ENCODE data around the gene FDXACB1. TPM values are rescaled to one million over a fixed set of nuclear protein-coding genes. Genes with fewer than 3 reads are reported as not detected.

The FDXACB1 gene
- total RNA-seq, 1 donor = 3.7 TPM

DNA sequence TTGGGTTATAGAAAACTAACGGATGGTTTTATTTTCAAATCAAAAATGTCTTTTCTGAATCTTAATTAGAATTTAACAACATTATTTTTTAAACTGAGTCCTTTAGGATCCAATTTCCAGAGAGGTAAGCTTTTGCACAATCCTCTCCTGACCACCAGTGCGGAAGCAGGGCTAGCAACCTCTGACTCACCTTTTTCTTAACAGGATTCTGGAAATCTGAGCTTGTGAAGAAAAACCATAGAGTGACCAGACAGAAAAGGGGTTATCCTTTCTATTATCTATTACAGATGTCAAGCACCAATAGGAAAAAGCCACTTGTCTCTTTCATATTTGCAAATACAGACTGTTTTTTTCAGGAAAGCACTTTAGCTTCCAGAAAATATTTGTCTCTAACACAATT lies 32.9 kb downstream of the FDXACB1 start:
- TF ChIP-seq, protein P1, sequence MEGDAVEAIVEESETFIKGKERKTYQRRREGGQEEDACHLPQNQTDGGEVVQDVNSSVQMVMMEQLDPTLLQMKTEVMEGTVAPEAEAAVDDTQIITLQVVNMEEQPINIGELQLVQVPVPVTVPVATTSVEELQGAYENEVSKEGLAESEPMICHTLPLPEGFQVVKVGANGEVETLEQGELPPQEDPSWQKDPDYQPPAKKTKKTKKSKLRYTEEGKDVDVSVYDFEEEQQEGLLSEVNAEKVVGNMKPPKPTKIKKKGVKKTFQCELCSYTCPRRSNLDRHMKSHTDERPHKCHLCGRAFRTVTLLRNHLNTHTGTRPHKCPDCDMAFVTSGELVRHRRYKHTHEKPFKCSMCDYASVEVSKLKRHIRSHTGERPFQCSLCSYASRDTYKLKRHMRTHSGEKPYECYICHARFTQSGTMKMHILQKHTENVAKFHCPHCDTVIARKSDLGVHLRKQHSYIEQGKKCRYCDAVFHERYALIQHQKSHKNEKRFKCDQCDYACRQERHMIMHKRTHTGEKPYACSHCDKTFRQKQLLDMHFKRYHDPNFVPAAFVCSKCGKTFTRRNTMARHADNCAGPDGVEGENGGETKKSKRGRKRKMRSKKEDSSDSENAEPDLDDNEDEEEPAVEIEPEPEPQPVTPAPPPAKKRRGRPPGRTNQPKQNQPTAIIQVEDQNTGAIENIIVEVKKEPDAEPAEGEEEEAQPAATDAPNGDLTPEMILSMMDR (IDR thresholded peaks at IDR 0.05; ENCODE audit: insufficient read depth, low read length) = no peak
- H3K4me3 ChIP-seq (ENCODE audit: low read depth, low read length) = no peak overlapping the region
- DNase-seq (ENCODE audit: low read depth) = peak; percentile 27

DNA sequence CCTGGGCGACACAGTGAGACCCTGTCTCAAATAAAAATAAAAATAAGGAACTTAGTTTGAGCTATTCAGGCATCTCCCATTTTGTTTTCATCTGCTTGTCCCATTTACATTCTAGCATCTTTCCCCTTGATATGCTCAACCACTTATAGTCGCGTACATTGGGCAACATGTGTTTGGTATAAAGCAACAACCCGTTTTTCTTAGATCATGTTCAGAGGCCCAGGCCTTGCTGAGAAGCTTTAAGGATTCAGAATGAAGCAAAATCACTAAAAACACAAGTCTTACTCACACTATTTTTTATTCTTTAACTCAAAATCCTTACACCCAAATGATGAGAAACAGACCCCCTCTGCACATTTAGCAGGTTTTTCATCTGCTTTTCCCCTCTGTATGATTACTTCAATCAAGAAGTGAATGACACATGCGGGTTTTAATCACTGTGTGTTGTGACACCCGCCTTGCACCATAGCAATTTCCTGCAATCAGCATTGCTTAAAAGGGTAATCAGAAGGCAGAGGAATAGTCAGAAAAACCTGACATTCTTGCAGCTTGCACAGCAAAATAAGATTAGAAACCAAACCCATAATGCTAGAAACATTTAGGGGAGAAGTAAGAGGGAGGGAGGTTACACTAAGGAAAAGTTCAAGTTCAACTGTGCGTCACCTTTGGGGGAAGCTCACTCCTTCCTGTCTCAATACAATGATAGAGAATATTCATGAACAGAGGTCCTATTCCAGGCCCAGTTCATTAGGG lies 33.5 kb downstream of the FDXACB1 start:
- H3K4me3 ChIP-seq (ENCODE audit: low read depth, low read length) = no peak overlapping the region
- TF ChIP-seq, protein P1 (IDR thresholded peaks at IDR 0.05; ENCODE audit: insufficient read depth, low read length) = no peak
- DNase-seq (ENCODE audit: low read depth) = no peak

DNA sequence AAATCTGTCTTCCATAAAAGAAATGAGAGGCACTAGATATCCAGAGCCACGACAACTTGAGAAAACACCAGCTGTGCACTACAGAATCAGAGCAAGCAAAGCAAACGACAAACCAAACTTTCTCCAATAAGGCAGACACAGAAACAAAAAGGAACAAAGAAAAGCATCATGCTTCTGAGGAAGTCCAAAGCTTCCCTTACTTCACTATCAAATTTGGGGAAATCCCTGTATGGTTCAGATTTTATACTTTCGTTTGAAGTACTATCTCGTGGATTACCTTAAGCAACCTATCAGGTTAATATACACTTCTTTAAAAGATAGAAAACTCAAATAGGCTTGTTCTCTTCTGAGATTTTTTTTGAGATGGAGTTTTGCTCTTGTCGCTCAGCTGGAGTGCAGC lies 35.3 kb downstream of the FDXACB1 start:
- H3K4me3 ChIP-seq (ENCODE audit: low read depth, low read length) = no peak overlapping the region
- TF ChIP-seq, protein P1 (IDR thresholded peaks at IDR 0.05; ENCODE audit: insufficient read depth, low read length) = no peak
- DNase-seq (ENCODE audit: low read depth) = no peak

DNA sequence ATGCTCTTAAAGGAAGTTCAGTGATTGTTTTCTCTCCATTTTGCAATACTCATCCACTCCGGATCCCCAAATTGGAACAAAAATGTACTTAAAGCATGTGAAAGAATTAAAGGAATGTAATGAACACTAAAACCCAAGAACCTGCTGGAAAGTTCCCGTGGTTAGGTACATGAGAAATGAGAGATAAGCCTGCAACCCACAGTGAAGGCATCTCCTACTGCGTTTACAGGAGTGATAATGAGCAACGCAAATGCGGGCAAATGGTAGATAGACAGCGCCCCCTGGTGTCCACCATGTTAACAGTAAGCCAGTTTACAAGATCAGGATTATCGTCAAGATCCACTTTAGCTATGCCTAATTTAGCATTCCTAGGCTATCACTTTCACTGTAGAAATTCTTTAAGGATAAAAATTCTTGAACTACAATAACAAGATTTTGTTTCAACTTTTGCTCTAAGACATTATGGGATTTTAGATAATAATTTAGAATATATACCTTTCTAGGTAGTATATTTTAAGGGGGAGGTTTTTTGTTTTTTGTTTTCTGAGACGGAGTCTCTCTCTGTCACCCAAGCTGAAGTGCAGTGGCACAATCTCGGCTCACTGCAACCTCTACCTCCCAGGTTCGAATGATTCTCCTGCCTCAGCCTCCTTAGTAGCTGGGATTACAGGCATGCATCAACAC lies 37.5 kb downstream of the FDXACB1 start:
- DNase-seq (ENCODE audit: low read depth) = peak; percentile 94
- no peak overlapping the region for H3K4me3 ChIP-seq (ENCODE audit: low read depth, low read length)
- TF ChIP-seq, protein P1 (IDR thresholded peaks at IDR 0.05; ENCODE audit: insufficient read depth, low read length) = peak; percentile 77

DNA sequence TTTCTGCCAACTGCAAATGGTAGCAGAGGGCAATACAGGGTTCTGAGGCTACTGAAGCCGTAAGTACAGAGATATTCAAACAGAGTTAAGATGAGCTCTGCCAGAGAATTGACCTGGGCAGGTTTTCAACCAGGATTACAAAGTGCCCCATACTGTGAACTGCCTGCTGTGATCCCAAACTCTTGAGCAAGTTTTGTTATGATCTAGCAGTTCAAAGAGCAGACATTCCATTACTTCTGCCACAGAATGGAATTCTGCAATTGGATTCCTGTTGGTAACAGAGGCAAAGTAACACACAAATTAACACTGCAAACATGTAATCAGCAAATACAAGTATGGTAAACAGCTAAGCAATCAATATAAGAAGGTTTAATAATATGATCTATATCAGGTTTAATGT lies 38.8 kb downstream of the FDXACB1 start:
- TF ChIP-seq, protein P1 (IDR thresholded peaks at IDR 0.05; ENCODE audit: insufficient read depth, low read length) = no peak
- peak; percentile 30 for DNase-seq (ENCODE audit: low read depth)
- H3K4me3 ChIP-seq (ENCODE audit: low read depth, low read length) = no peak overlapping the region

DNA sequence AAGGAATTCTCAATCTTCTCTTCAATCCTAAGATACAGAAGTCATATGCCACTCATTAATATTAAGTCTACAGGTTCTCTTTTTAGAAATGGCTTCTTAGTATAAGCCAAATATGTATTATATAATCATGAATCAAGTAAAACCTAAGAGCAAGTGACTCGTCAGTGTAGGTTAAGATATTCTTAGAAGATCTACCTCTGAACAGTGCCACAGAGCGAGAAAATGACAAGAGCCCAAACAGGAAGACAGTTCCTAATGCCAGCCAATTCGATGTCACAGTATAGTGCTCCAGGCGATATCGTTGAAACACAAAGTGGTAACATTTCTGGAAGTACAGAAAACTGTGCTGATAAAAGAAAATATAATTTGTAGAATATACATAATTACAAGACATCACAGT lies 40.9 kb downstream of the FDXACB1 start:
- no peak overlapping the region for H3K4me3 ChIP-seq (ENCODE audit: low read depth, low read length)
- no peak for DNase-seq (ENCODE audit: low read depth)
- TF ChIP-seq, protein P1 (IDR thresholded peaks at IDR 0.05; ENCODE audit: insufficient read depth, low read length) = no peak
